Transverse colon (tissue), 4 donors: Measurements from ENCODE around the gene JAM3. TPM values are rescaled to one million over a fixed set of nuclear protein-coding genes. Genes with fewer than 3 reads are reported as not detected.

Experiments
- DNase-seq: peaks from one replicate; pipeline ENCODE4 v3.0.0-alpha.2; 2019
- H3K27ac ChIP-seq, 4 donors: fragments of 200-600 bp; sonication (generic); 2 replicates each; pipeline ENCODE4 v1.5.1; 2016 to 2018; ENCODE audit warnings: inconsistent platforms in 4 of 4
- H3K27me3 ChIP-seq: fragments of 200-600 bp; sonication (generic); 2 replicates; pipeline ENCODE4 v1.5.1; 2017; ENCODE audit warnings: inconsistent platforms
- H3K36me3 ChIP-seq, 4 donors: fragments of 200-600 bp; sonication (generic); 2 replicates each; pipeline ENCODE4 v1.5.1; 2017 to 2019; ENCODE audit warnings: inconsistent platforms in 4 of 4
- H3K4me1 ChIP-seq, 4 donors: fragments of 200-600 bp; sonication (generic); 2 replicates each; pipeline ENCODE4 v1.5.1; 2017 to 2020; ENCODE audit warnings: inconsistent platforms in 4 of 4
- H3K4me3 ChIP-seq, 4 donors: fragments of 200-600 bp; sonication (generic); 1 replicate in 1 of 4; 2 replicates in 3 of 4; pipeline versions ENCODE4 v1.5.1 to v1.6.1; 2017 to 2019; ENCODE audit warnings: inconsistent platforms in 4 of 4
- H3K9me3 ChIP-seq, 2 donors: fragments of 200-600 bp; sonication (generic); 2 replicates each; pipeline ENCODE4 v1.5.1; 2017 to 2019; ENCODE audit warnings: inconsistent platforms in 2 of 2
- CTCF ChIP-seq, 5 experiments: fragments of 200-600 bp in 3 of 5; fragments of 450-650 bp in 2 of 5; sonication (generic) in 3 of 5; IDR thresholded peaks; 1 replicate in 2 of 5; 2 replicates in 3 of 5; pipeline ENCODE4 v1.5.1; 2016 to 2017; ENCODE audit warnings: antibody characterized with exemption in 5 of 5, inconsistent platforms in 3 of 5, mild to moderate bottlenecking in 2 of 5, moderate library complexity in 1 of 5
- EP300 ChIP-seq: sonication (generic); formaldehyde crosslinking; IDR thresholded peaks from one replicate; pipeline ENCODE4 v1.6.1; 2017; ENCODE audit warnings: antibody characterized with exemption, low read depth
- POLR2A ChIP-seq: fragments of 450-650 bp; IDR thresholded peaks from one replicate; pipeline ENCODE4 v1.6.1; 2016; ENCODE audit warnings: antibody characterized with exemption, mild to moderate bottlenecking, moderate library complexity
- POLR2AphosphoS5 ChIP-seq, 3 donors: sonication (generic); formaldehyde crosslinking; IDR thresholded peaks; one replicate each; pipeline ENCODE4 v1.6.1; 2016; ENCODE audit warnings: antibody characterized with exemption in 3 of 3
- WGBS, 2 donors: methylation state at CpG; one replicate each; pipeline ENCODE4 v1.1.5; 2018; ENCODE audit warnings: low coverage in 1 of 2; 5-methylcytosine and 5-hydroxymethylcytosine counted together
- in situ Hi-C, 4 donors: fragments of 200-750 bp; cut with MboI; loops; one replicate each; pipeline versions ENCODE4 v1.15.0 to v1.15.1; 2017; ENCODE audit warnings: low sequenced_read_pairs in 3 of 4, low pct_ligation_motif_present in 1 of 4, low pct_unique_long_range_greater_than_20kb in 1 of 4
- intact Hi-C: fragments of 100-400 bp; cut with DNase I; formaldehyde crosslinking; loops from one replicate; pipeline ENCODE4 v1.15.1; 2023; ENCODE audit warnings: low total_unique reads
- total RNA-seq, 4 donors: library from RNA; depleted of rRNA; stranded (reverse); fragments of >200 nt; gene quantifications; one replicate each; pipeline ENCODE4 v1.1.0, GENCODE V29; 2016

The JAM3 gene
- total RNA-seq, 4 donors from 2014 or later, result 7.8 to 56.9 (median 13.8) TPM

GRCh38 chr11:134043821-134044420 is 25.0 kb upstream of the JAM3 start:
- H3K4me3 ChIP-seq, result no peak overlapping the region
- intact Hi-C loops, result no loop called here
- H3K36me3 ChIP-seq, result no peaks in the 10 kb centered on the region
- no peak overlapping the region for H3K27ac ChIP-seq
- H3K4me1 ChIP-seq, result peaks cover 13 to 41% (median 30%) of the 10 kb centered on the region in 4 donors
- no peak for TF ChIP-seq EP300
- no peak for TF ChIP-seq POLR2AphosphoS5 (IDR thresholded peaks at IDR 0.05)
- TF ChIP-seq CTCF (IDR thresholded peaks at IDR 0.05), result no peak
- TF ChIP-seq POLR2A, result no peak
- no peaks in the 10 kb centered on the region for H3K9me3 ChIP-seq
- in situ Hi-C loops, result no loop called here
- H3K27me3 ChIP-seq, result no peaks in the 10 kb centered on the region
- no peak for DNase-seq
- whole genome bisulfite sequencing, 2 donors, result 90% methylated on average over 9 of the region's 9 CpGs; no CpG with 5 or more reads in 1 of the 2 donors

GRCh38 chr11:134044514-134045284 is 24.2 kb upstream of the JAM3 start:
- Histone ChIP-seq H3K36me3 (no peaks in the 10 kb centered on the region), H3K4me1 (peaks cover 7 to 35% (median 22%) of the 10 kb centered on the region in 4 donors), H3K27me3 (peaks cover 1% of the 10 kb centered on the region), H3K27ac (no peak overlapping the region), H3K4me3 (no peak overlapping the region), H3K9me3 (no peaks in the 10 kb centered on the region)
- no peak for DNase-seq
- intact Hi-C loops, result loop anchor here (5.0 kb wide), 1 partner anchor 97 kb away; no protein-coding TSS in a partner anchor
- no peak for TF ChIP-seq CTCF (IDR thresholded peaks at IDR 0.05)
- 88 to 91% methylated on average over 8 to 16 of the region's 16 CpGs for WGBS, 2 donors
- in situ Hi-C loops, result loop anchor here in 1 of 4 donors (5.0 kb wide), 1 partner anchor 103 kb away; no protein-coding TSS in a partner anchor

GRCh38 chr11:134045799-134046635 is 22.9 kb upstream of the JAM3 start:
- peaks cover 6% of the 10 kb centered on the region for H3K27me3 ChIP-seq
- 55 to 73% methylated on average over 12 to 25 of the region's 25 CpGs for WGBS, 2 donors
- no peak for TF ChIP-seq EP300
- TF ChIP-seq CTCF (IDR thresholded peaks at IDR 0.05), result peak; percentile 22 to 41 (median 33)
- intact Hi-C loops, result loop anchor here (5.0 kb wide), 1 partner anchor 99 kb away; no protein-coding TSS in a partner anchor
- H3K36me3 ChIP-seq, result no peaks in the 10 kb centered on the region
- no peak for DNase-seq
- no peak overlapping the region for H3K4me3 ChIP-seq
- in situ Hi-C loops, result loop anchor here in 1 of 4 donors (5.0 kb wide), 1 partner anchor 101 kb away; no protein-coding TSS in a partner anchor
- peak overlapping the region in 1 of 4 donors; percentile 81 for H3K27ac ChIP-seq
- H3K4me1 ChIP-seq, result peaks cover 5 to 26% (median 18%) of the 10 kb centered on the region in 4 donors
- no peaks in the 10 kb centered on the region for H3K9me3 ChIP-seq
